GM12874 (cell line): Measurements from ENCODE around the gene NSUN2.

ENCODE experiments used
- TF ChIP-seq, protein P1 (sequence below): IDR thresholded peaks from 2 replicates; pipeline ENCODE4 v1.5.1; 2011; ENCODE audit warnings: low read depth, mild to moderate bottlenecking, control low read depth, low read length, moderate library complexity; ENCODE audit not compliant: insufficient read depth

The NSUN2 gene

GRCh38 chr5:6615034-6615815 is 17.6 kb downstream of the NSUN2 start:
- TF ChIP-seq, protein P1, sequence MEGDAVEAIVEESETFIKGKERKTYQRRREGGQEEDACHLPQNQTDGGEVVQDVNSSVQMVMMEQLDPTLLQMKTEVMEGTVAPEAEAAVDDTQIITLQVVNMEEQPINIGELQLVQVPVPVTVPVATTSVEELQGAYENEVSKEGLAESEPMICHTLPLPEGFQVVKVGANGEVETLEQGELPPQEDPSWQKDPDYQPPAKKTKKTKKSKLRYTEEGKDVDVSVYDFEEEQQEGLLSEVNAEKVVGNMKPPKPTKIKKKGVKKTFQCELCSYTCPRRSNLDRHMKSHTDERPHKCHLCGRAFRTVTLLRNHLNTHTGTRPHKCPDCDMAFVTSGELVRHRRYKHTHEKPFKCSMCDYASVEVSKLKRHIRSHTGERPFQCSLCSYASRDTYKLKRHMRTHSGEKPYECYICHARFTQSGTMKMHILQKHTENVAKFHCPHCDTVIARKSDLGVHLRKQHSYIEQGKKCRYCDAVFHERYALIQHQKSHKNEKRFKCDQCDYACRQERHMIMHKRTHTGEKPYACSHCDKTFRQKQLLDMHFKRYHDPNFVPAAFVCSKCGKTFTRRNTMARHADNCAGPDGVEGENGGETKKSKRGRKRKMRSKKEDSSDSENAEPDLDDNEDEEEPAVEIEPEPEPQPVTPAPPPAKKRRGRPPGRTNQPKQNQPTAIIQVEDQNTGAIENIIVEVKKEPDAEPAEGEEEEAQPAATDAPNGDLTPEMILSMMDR: no peak

- TF ChIP-seq, protein P1: no peak
These were observed 21.2 kb downstream of the NSUN2 start for GRCh38 chr5:6611334-6612256.

DNA sequence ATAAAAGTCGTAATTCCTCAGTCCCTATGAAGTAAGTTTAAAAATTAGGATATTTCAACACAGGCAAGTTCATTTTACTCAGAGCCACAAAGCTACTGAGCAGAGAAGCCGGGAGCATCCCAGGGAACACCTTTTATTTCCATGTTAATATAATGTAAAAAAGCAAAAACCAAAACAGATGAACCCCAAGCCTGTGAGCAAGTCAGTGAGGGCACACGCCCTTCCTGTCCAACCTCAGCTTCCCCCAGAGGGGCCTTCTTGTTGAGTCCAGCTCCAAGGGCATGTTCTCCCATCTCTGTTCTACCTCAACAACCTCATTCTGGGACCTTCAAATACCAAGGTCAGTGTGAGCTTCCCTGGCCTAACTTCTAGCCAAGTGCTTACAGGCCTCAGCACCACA is 24.8 kb downstream of the NSUN2 start:
- TF ChIP-seq, protein P1: no peak

- TF ChIP-seq, protein P1: no peak
These were observed 25.3 kb downstream of the NSUN2 start for GRCh38 chr5:6607559-6607936.

DNA sequence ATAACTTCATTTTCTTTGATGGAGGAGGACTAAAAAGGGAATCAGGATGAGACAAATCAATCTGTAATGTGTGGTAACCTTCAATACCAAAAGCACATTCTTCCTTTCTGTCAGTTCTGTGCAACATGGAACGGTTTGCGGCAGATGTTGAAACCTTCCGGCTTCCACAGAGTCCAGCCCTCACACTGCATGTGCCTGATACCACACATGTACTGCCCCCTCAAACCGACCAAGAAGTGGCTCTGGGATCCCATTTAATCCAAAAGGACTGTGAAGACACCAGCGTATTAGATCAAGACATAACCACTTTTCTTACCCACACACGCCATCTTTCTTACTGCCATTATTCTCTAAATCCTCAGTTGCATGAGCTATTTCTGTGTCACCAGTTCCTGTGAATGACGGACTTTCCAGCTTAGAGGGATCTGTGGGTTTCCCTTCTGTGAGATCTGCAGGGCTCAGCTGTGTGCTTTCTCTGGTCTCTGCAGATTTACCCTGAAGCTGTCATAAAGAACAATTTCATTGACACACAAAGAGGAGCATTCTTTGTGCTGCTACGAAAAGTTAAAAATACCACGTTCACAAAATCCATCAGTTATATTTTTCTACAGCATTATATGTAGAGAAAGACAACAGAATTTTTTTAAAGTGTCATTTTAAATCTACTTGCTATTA is 25.8 kb downstream of the NSUN2 start:
- TF ChIP-seq, protein P1: no peak

- TF ChIP-seq, protein P1: no peak
These were observed 27.9 kb downstream of the NSUN2 start for GRCh38 chr5:6604946-6605345.

GRCh38 chr5:6604341-6604740 is 28.5 kb downstream of the NSUN2 start:
- TF ChIP-seq, protein P1: no peak
